ENCODE measurements around the gene NFATC2IP.

Gene NFATC2IP

GRCh38 chr16:28985211-28986041 lies 34.7 kb downstream of the NFATC2IP start:
- no peak for TF ChIP-seq CTCF (IDR thresholded peaks at IDR 0.05; ENCODE audit: control extremely low read depth, extremely low read depth, low read depth, missing control alignments)
- no peak for DNase-seq (ENCODE audit: extremely low spot score)
- ChIA-PET CTCF (interaction anchor here (3.8 kb wide), 1 partner anchor 12 kb away, joined by 16 read pairs; the partner anchor contains the start of gene SPNS1), POLR2A (no interaction called here)

- ChIA-PET POLR2A (no interaction called here), CTCF (interaction anchor here (1.8 to 3.8 kb wide), 2 partner anchors 12 to 14 kb away, joined by 4 to 16 read pairs; partner anchors contain the start of gene SPNS1)
- TF ChIP-seq CTCF (IDR thresholded peaks at IDR 0.05; ENCODE audit: control extremely low read depth, extremely low read depth, low read depth, missing control alignments): no peak
These were observed 35.3 kb downstream of the NFATC2IP start for GRCh38 chr16:28986046-28986445.

DNA sequence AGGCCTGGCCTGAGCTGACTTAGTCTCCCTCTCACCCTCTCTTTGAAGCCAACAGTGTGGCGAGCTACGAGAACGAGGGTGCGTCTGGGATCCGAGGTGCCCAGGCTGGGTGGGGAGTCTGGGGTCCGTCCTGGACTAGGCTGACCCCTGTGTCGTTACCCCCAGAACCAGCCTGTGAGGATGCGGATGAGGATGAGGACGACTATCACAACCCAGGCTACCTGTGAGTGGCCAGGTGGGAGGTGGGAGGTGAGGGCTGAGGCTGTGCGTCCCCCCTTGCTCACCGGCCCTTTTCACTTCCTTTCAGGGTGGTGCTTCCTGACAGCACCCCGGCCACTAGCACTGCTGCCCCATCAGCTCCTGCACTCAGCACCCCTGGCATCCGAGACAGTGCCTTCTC lies 35.8 kb downstream of the NFATC2IP start:
- no peak for DNase-seq (ENCODE audit: extremely low spot score)
- CTCF ChIA-PET: interaction anchor here (1.3 to 3.8 kb wide), 3 partner anchors 13 to 21 kb away, joined by 3 to 16 read pairs (median 4); partner anchors contain the start of gene SPNS1
- POLR2A ChIA-PET: no interaction called here
- no peak for TF ChIP-seq CTCF (IDR thresholded peaks at IDR 0.05; ENCODE audit: control extremely low read depth, extremely low read depth, low read depth, missing control alignments)

More at GRCh38 chr16:28986046-28986445, 35.3 kb downstream of the NFATC2IP start:
- no peak for DNase-seq (ENCODE audit: extremely low spot score)

DNA sequence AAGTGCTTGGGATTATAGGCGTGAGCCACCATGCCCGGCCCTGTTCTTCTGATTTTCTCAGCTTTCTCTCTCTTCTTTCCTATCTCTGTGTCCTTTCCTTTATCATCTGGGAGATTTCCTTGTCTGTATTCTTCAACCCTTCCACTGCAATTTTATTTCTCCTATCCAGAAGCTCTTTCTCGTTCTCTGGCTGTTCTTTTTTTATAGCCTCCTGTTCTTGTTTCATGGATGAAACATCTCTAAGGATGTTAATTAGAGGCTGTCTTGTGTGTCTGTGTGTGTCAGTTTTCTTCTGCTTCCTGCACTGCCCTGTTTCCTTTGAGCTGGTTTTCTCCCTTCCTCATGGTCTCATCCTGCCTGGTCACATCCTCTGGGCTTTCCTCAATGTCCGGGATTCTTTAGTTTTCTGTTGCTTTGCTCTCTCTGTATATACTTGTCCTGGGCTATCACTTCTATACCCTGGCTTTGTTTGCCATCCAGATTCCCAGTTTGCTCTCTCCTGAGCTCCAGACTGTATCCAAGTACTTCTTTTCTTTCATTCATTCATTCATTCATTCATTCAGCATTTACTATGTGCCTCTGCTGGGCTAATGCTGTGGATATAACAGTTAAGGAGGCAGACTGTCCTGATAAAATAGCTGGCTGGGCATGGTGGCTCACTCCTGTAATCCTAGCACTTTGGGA lies 36.6 kb downstream of the NFATC2IP start:
- TF ChIP-seq CTCF (IDR thresholded peaks at IDR 0.05; ENCODE audit: control extremely low read depth, extremely low read depth, low read depth, missing control alignments): no peak
- ChIA-PET POLR2A (no interaction called here), CTCF (interaction anchor here (0.8 to 3.8 kb wide), 5 partner anchors 10 to 22 kb away, joined by 3 to 16 read pairs (median 4); partner anchors contain the start of gene SPNS1)
- no peak for DNase-seq (ENCODE audit: extremely low spot score)

DNA sequence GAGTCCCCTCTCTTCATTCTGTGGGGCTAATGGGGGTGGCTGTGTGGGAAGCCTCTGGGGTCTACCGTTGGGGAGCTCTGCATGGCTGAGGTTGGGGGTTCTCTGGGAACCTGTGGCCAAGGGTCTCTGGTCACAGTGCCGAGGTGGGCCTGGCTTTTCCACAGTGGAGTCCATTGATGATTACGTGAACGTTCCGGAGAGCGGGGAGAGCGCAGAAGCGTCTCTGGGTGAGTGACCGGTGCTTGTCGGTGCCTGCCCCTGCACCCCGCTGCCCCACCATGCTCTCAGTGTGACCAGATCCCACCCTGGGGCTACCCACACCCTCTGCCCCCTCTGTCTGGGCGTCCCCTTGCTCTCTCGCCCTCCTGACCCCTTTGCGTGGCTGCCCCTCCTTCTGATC lies 38.6 kb downstream of the NFATC2IP start:
- CTCF ChIA-PET: no interaction called here
- POLR2A ChIA-PET: no interaction called here
- no peak for DNase-seq (ENCODE audit: extremely low spot score)
- no peak for TF ChIP-seq CTCF (IDR thresholded peaks at IDR 0.05; ENCODE audit: control extremely low read depth, extremely low read depth, low read depth, missing control alignments)

DNA sequence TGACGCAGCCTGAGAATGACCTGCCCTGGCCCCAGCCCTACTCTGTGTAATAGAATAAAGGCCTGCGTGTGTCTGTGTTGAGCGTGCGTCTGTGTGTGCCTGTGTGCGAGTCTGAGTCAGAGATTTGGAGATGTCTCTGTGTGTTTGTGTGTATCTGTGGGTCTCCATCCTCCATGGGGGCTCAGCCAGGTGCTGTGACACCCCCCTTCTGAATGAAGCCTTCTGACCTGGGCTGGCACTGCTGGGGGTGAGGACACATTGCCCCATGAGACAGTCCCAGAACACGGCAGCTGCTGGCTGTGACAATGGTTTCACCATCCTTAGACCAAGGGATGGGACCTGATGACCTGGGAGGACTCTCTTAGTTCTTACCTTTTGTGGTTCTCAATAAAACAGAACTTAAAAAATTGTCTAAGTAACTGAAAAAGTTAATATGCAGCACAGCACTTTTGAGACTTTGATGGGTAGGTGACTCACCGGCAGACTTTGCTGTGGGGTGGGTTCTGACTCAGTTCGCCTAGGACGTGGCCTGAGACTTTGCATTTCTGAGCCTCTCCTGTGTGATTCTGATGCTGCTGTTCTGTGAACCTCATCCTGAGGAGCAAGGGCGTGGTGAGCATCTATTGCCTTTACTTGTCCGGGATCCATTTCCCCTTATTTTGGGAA lies 39.8 kb downstream of the NFATC2IP start:
- POLR2A ChIA-PET: no interaction called here
- no peak for TF ChIP-seq CTCF (IDR thresholded peaks at IDR 0.05; ENCODE audit: control extremely low read depth, extremely low read depth, low read depth, missing control alignments)
- DNase-seq (ENCODE audit: extremely low spot score): no peak
- CTCF ChIA-PET: no interaction called here

Measured in GM10248 (cell line).